Measurements from ENCODE around the gene SCYGR1.
"Not testable (repeated sequence)": the region's sequence is repeated elsewhere in the genome, so short reads cannot be mapped to it uniquely, and the experiment has no call there.

The SCYGR1 gene

DNA sequence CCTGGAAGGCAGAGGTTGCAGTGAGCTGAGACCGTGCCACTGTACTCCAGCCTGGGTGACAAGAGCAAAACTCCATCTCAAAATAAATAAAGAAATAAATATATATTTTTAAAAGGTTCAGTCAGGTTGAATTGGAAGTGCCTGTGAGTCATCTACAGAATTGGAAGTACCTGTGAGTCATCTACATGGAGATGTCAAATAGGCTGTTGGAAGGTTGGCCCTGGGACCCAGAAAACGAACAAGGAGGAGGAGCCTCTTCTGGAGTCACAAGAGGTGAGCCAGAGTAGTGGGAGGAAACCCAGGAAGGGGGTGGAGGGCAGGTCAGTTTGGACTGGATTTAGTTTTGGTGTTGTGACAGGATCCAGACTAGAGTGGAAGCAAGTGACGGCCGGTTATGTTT lies 15.2 kb upstream of the SCYGR1 start:
- no peak for DNase-seq (ENCODE audit: low spot score)

- no peak for DNase-seq (ENCODE audit: low spot score)
Measured at GRCh38 chr2:227402321-227402720, 14.6 kb upstream of the SCYGR1 start.

- no peak for DNase-seq (ENCODE audit: low spot score)
Measured at GRCh38 chr2:227401550-227401949, 13.8 kb upstream of the SCYGR1 start.

DNA sequence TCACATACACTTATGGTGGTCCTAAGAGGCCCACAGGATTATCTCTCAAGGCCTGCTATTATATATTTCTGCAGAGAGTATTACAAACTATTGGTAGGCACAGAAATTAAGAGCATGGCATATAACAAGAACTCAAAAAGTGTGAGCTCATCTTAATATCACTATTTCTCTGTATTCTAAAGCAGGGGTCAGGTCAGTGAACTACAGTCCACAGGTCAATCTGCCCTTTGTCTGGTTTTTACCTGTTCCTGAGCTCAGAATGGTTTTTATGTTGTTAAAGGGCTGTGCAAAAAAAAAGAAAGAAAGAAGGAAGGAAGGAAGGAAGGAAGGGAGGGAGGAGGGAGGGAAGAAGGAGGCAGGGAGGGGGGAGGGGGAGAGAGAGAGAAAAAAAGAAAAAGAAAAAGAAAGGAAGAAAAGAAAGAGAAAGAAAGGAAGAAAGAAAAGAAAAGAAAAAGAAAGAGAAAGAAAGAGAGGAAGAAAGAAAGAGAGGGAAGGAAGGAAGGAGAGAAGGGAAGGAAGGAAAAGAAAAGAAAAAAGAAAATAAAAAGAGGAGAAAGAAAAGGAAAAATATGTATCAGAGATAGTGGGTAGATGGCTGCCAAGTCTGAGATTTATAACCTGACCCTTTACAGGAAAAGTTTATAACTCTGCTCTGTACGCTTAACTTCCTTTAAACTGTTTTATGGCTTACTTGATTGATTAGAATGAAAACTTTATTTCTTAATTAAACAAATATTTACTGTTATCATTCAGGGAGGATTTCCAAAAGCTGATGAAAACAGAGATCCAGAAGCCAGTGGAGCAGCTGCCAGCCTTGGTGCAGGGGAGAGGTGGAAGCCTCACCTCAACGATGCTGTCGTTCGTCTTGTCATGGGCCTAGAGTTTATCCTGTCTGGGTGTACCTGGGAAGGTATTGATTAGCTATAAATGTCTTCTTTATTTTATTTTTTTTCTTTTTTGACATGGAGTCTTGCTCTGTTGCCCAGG lies 11.2 kb upstream of the SCYGR1 start:
- DNase-seq (ENCODE audit: low spot score) = no peak

DNA sequence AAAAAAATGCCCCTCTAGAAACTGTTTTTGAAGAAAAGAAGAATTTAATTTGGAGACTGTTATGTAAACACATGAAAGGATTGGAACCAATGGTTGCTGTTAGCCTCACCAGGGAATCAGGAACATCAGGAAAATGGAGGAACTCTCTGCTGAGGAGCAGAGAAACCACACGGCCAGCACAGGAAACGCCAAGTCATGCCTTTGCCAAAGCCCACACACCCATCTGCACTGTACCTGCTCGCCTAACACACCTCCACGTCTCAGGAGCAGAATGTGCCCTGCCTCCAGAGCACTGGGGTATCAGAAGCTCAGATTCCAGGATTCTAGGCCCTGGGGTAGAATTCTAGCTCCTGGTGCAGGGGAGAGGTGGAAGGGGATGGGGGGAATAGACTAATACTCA lies 9.8 kb upstream of the SCYGR1 start:
- DNase-seq (ENCODE audit: low spot score) = no peak

DNA sequence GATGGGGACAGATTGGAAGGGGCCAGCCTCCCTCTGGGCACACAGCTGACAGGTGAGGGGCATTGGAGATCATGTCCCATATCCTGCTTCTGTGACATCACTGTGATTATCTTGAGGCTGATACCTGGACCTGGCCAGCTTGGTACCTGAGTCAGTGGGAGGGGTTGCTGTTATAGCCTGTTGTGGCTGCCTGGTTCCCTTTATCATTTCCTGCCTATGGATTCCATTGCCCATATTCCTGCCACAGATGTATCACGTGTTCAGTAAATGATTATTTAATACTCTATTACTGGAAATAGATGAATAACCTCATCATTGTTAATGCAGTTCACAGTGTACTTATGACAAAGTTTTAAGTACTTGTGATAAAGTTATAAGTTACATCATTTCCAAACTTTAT lies 7.8 kb upstream of the SCYGR1 start:
- no peak for DNase-seq (ENCODE audit: low spot score)

DNA sequence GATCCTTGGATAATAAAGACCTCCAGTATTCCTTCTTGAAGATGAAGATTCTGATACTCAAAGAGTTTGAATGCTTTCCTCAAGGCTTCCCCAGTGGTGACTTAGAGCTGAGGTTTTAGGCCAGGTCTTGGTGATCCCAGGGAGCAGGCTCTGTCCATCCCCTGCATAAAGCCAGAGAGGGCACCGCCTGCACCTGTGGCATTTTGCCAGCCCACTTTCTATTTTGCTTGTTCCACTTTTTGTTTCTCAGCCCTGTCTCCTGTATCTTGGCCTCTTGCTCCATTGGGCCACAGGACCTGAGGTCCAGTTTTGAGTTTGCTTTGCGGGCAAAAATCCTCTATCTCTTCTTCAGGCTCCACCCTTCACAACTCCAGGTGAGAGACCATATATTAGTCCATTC lies 6.7 kb upstream of the SCYGR1 start:
- DNase-seq (ENCODE audit: low spot score) = peak; percentile 10

GRCh38 chr2:227390468-227391256 lies 2.9 kb upstream of the SCYGR1 start:
- no peak for DNase-seq (ENCODE audit: low spot score)

DNA sequence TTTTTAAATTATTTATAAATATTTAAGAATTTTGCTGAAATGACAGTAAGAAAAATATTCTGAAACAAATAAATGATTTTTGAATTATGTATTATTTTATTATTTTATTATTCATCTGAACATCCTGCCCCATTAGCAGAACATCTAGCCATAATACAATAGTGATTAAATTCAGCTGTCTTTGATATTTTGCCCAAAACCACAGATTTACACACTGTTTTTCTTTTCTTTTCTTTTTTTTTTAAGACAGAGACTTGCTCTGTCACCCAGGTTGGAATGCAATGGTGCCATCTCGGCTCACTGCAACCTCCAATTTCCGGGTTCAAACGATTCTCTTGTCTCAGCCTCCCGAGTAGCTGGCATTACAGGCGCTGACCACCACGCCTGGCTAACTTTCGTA lies 1.9 kb upstream of the SCYGR1 start:
- DNase-seq (ENCODE audit: low spot score) = no peak

DNA sequence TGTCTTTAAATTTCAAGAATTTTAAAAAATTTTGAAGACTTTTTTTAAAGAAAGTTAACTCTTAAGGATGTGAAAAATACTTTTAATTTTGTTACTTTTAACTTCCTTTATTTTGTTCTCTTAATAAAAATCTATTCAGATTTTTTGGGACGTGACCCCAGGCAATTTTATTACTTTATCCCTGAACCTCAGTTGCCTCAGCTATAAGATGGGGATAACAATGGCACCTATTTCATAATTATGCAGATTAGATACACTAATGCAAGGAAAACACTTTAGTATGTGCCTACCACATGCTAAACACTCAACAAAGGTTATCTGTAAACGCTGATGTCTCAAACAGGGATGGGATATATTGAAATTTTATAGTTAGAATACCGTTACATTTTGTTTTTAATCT lies 1.5 kb upstream of the SCYGR1 start:
- DNase-seq (ENCODE audit: low spot score) = no peak

DNA sequence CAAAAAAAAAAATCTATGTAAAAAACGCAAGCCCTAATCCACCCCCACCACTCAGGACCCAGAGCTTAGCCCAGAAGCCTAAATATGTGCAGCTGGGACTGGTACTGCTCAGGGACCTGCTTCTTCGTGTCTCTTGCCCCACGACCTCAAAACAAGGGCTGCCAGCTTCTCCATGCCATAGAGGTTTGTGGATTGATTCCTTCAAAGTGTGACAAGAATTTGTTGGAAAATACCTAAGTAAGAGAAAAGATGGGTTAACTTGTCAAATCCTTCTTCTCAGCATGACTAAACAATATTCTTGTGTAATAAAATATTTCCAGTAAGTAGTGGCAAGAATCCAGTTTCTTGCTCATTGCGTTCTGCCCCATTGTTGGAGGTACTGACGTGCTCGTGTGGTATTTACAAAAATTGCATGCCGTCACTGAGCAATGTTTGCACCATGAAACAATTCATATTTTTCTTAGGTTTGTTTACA lies 825 bp upstream of the SCYGR1 start:
- no peak for DNase-seq (ENCODE audit: low spot score)

GRCh38 chr2:227386630-227387029 lies 1.1 kb downstream of the SCYGR1 start:
- DNase-seq (ENCODE audit: low spot score) = no peak

- no peak for DNase-seq (ENCODE audit: low spot score)
Measured at GRCh38 chr2:227383686-227384085, 4.1 kb downstream of the SCYGR1 start.

DNA sequence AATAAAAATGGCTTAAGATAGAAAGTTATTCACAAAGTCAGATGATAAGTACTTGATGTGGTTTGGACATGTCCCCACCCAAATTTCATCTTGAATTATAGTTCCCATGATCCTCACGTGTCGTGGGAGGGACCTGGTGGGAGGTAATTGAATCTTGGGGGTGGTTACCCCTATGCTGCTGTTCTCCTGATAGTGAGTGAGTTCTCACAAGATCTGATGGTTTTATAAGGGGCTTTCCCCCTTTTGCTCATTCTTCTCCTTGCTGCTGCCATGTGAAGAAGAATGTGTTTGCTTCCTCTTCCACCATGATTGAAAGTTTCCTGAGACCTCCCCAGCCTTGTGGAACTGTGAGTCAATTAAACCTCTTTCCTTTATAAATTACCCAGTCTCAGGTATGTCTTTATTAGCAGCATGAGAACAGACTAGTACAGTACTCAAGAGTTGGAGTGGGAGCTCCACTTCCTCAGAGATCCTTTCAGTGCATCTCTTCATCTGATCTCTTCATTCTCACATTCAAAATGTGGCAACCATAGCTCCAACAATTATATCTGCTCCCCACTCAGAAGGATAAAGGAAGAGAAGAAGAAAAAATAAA lies 5.4 kb downstream of the SCYGR1 start:
- DNase-seq (ENCODE audit: low spot score) = not testable (repeated sequence)

- no peak for DNase-seq (ENCODE audit: low spot score)
Measured at GRCh38 chr2:227379095-227379494, 8.7 kb downstream of the SCYGR1 start, which contains the start of gene TM4SF20. Gene TM4SF20, minus strand, starts transcription at chr2:227379306. Its CDS starts 38 bp downstream, at chr2:227379268.

DNA sequence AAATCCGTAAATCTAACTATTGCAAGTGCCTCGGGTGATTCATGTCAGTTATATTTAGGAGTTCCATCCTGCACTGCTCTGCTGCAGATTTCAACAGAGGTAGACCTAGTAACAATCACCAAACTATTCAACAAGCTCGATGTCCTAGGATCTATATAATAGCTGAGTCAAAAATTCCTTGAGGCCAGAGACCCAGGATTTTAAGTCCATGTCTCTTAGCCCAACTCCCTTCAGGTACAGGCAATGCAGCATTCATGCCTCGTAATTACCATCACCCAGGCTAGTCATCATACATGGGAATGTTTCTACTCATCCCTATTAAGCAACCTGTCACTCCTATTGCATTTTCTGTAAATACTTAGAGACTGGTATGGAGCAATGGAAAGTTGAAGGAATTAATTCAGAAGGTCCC lies 9.4 kb downstream of the SCYGR1 start:
- no peak for DNase-seq (ENCODE audit: low spot score)

DNA sequence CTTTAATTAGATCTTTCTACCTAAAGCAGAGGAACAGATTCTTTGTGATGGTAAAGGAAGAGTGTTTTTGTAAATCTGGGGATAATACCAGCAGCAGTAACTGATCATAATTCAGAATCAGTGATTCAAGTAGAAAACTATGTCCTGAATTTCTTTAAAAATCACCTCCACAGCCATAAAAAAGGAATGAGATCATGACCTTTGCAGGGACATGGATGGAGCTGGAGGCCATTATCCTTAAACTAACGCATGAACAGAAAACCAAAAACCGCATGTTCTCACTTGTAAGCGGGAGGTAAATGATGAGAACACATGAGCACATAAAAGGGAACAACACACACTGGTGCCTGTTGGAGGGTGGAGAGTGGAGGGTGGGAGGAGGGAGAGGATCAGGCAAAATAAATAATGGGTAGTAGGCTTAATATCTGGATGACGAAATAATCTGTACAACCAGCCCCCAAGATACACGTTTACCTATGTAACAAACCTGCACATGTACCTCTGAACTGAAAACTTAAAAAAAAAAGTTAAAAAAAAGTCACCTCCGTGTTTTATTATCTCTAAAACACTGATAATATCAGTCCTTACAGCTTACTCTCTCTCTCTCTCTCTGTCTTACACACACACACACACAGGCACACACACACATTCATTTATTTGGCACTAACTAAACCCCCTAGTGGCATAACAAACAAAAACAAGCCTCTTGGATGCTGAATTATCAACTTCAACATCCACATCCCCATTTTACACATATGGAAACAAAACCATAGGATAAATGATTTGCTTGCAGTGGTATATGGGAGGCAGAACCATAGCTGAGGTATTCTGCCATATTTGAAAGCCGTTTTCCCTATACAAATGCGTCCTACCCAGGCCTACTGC lies 10.0 kb downstream of the SCYGR1 start:
- no peak for DNase-seq (ENCODE audit: low spot score)

DNA sequence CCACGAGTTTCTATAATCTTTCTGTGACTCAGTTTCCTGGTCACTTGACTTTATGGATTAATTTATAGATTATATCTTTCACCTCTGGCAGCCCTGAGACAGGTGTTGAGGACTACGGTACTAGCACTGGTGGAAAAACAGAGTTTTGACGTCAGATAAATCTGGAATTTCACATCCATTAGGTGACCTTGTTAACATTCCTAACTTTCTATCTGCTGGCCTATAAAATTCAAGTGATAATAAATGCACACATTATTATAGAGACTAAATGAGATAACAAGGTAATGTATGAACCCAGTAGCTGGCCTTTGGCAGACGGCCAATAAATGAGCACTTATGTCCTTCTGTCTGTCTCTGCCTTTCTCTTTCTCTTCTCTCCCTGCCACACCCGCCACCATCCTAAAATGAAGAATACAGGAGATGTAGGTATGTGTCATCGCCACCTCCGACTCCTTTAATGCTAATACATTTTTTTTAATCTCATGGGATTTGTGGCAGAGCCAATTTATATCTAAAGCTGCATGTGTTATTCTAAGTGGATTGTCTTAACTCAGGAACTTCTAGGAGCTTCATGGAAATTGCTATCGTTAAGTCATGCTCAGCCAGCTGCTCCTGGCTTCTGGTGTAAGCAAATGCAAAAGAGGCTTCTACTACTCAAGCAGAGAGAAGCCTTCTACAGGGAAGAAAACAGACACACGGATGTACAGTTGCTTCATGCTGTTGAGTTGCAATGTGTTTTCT lies 10.9 kb downstream of the SCYGR1 start:
- no peak for DNase-seq (ENCODE audit: low spot score)

GRCh38 chr2:227374158-227374557 lies 13.6 kb downstream of the SCYGR1 start:
- no peak for DNase-seq (ENCODE audit: low spot score)

GRCh38 chr2:227373389-227373788 lies 14.4 kb downstream of the SCYGR1 start:
- no peak for DNase-seq (ENCODE audit: low spot score)

All from pons (tissue), 1 donor.